H1 (cell line): Measurements from ENCODE around the gene GALNTL6. TPM values are rescaled to one million over a fixed set of nuclear protein-coding genes. Genes with fewer than 3 reads are reported as not detected.

Source experiments
- CTCF ChIA-PET: fragments of 300-600 bp; sonication (Branson Sonifier 250); formaldehyde crosslinking; loops from one replicate; lab custom pipeline; 2021; ENCODE audit not compliant: partially characterized antibody; lab: Charles Lee
- POLR2A ChIA-PET: fragments of 300-600 bp; sonication (Branson Sonifier 250); formaldehyde crosslinking; loops from one replicate; lab custom pipeline; 2021; ENCODE audit warnings: inconsistent platforms; ENCODE audit not compliant: partially characterized antibody; lab: Charles Lee
- DNase-seq, 2 experiments: peaks; one replicate each; pipeline versions ENCODE4 v3.0.0 to v3.0.0-alpha.2; 2010 to 2022; ENCODE audit warnings: low spot score in 2 of 2, low read depth in 1 of 2, mixed read lengths in 1 of 2
- FAIRE-seq: peaks from 2 replicates; lab custom pipeline; 2011; peaks lifted over from hg19 to GRCh38; lab: Jason Lieb, UNC
- H2AFZ ChIP-seq: 2 replicates; pipeline ENCODE4 v1.8.1; 2012; ENCODE audit warnings: low read length, inconsistent platforms
- H2AK5ac ChIP-seq: 2 replicates; pipeline ENCODE4 v1.6.1; 2013; ENCODE audit warnings: low read depth, low read length
- H2BK120ac ChIP-seq: replicated peaks from 2 replicates; pipeline ENCODE3; 2013; ENCODE audit warnings: low read depth, low read length, inconsistent platforms
- H2BK12ac ChIP-seq: 2 replicates; pipeline ENCODE4 v1.6.1; 2013; ENCODE audit warnings: low read depth, low read length
- H2BK15ac ChIP-seq: 2 replicates; pipeline ENCODE4 v1.6.1; 2013; ENCODE audit warnings: low read length
- H2BK20ac ChIP-seq: 2 replicates; pipeline ENCODE4 v1.6.1; 2013; ENCODE audit warnings: low read length
- H2BK5ac ChIP-seq: 2 replicates; pipeline ENCODE4 v1.6.1; 2013; ENCODE audit warnings: low read depth, low read length
- H3K14ac ChIP-seq: 2 replicates; pipeline ENCODE4 v1.6.1; 2013; ENCODE audit warnings: inconsistent platforms; ENCODE audit not compliant: insufficient read length
- H3K18ac ChIP-seq: 2 replicates; pipeline ENCODE4 v1.6.1; 2013; ENCODE audit warnings: low read length; ENCODE audit errors: extremely low read depth
- H3K23ac ChIP-seq: 2 replicates; pipeline ENCODE4 v1.6.1; 2013; ENCODE audit warnings: inconsistent platforms; ENCODE audit not compliant: insufficient read length
- H3K23me2 ChIP-seq: 2 replicates; pipeline ENCODE4 v1.6.1; 2013; ENCODE audit warnings: low read depth, low read length
- H3K27ac ChIP-seq: 2 replicates; pipeline ENCODE4 v1.6.1; 2011; ENCODE audit warnings: low read depth, low read length, inconsistent platforms
- H3K27me3 ChIP-seq, 4 experiments: replicated peaks in 1 of 4; 1 replicate in 1 of 4; 2 replicates in 3 of 4; pipeline versions ENCODE4 v1.6.1 to v1.8.1; 2011 to 2013; ENCODE audit warnings: low read length in 3 of 4, mild to moderate bottlenecking in 3 of 4, inconsistent platforms in 2 of 4, mixed read lengths in 2 of 4, moderate library complexity in 1 of 4; ENCODE audit not compliant: control insufficient read depth in 3 of 4, insufficient read depth in 3 of 4; ENCODE audit errors: extremely low read depth in 1 of 4
- H3K36me3 ChIP-seq, 4 experiments: 2 replicates each; pipeline versions ENCODE4 v1.6.1 to v1.8.1; 2011 to 2013; ENCODE audit warnings: mild to moderate bottlenecking in 4 of 4, low read length in 3 of 4, moderate library complexity in 2 of 4, control low read depth in 1 of 4, inconsistent platforms in 1 of 4; ENCODE audit not compliant: insufficient read depth in 4 of 4, control insufficient read depth in 2 of 4
- H3K4ac ChIP-seq: replicated peaks from 2 replicates; pipeline ENCODE3; 2013; ENCODE audit warnings: low read length, low read depth, mixed read lengths, inconsistent platforms; ENCODE audit not compliant: insufficient read length
- H3K4me1 ChIP-seq, 4 experiments: replicated peaks in 1 of 4; 1 replicate in 1 of 4; 2 replicates in 3 of 4; pipeline versions ENCODE4 v1.6.1 to v1.8.1; 2011 to 2013; ENCODE audit warnings: low read length in 3 of 4, inconsistent platforms in 2 of 4, mixed read lengths in 1 of 4; ENCODE audit not compliant: insufficient read depth in 4 of 4, control insufficient read depth in 3 of 4
- H3K4me2 ChIP-seq, 2 experiments: 2 replicates each; pipeline versions ENCODE4 v1.6.1 to v1.8.1; 2011 to 2013; ENCODE audit warnings: low read depth in 2 of 2, low read length in 2 of 2, control low read depth in 1 of 2, inconsistent platforms in 1 of 2, mild to moderate bottlenecking in 1 of 2; ENCODE audit not compliant: insufficient read depth in 1 of 2
- H3K4me3 ChIP-seq, 4 experiments: fragments of 200-600, 300-600 bp in 1 of 4; sonication (generic), shearing (Covaris generic), sonication (Bioruptor Twin) in 1 of 4; 2 replicates each; pipeline versions ENCODE4 v1.5.1 to v1.8.1; 2011 to 2016; ENCODE audit warnings: low read length in 4 of 4, low read depth in 3 of 4, control low read depth in 2 of 4, inconsistent platforms in 2 of 4, mild to moderate bottlenecking in 2 of 4, mixed read lengths in 1 of 4, moderate library complexity in 1 of 4; ENCODE audit not compliant: insufficient read depth in 2 of 4; ENCODE audit errors: extremely low read depth in 1 of 4
- H3K56ac ChIP-seq: replicated peaks from 2 replicates; pipeline ENCODE3; 2013; ENCODE audit warnings: low read depth, mild to moderate bottlenecking, mixed read lengths, low read length, inconsistent platforms; ENCODE audit not compliant: insufficient read length
- H3K79me1 ChIP-seq: 2 replicates; pipeline ENCODE4 v1.6.1; 2013; ENCODE audit warnings: low read depth, low read length, control low read depth
- H3K79me2 ChIP-seq, 2 experiments: 2 replicates each; pipeline versions ENCODE4 v1.6.1 to v1.8.1; 2012 to 2013; ENCODE audit warnings: low read length in 2 of 2, mild to moderate bottlenecking in 2 of 2, inconsistent platforms in 1 of 2; ENCODE audit not compliant: insufficient read depth in 2 of 2, control insufficient read depth in 1 of 2
- H3K9ac ChIP-seq, 4 experiments: replicated peaks in 1 of 4; 1 replicate in 1 of 4; 2 replicates in 3 of 4; pipeline versions ENCODE4 v1.6.1 to v1.8.1; 2011 to 2013; ENCODE audit warnings: low read depth in 3 of 4, low read length in 3 of 4, control low read depth in 2 of 4, mild to moderate bottlenecking in 2 of 4, moderate library complexity in 2 of 4, inconsistent platforms in 1 of 4; ENCODE audit errors: extremely low read depth in 1 of 4
- H3K9me3 ChIP-seq, 2 experiments: 2 replicates each; pipeline versions ENCODE4 v1.6.1 to v1.8.1; 2012 to 2013; ENCODE audit warnings: mild to moderate bottlenecking in 2 of 2, moderate library complexity in 2 of 2, control low read depth in 1 of 2, inconsistent platforms in 1 of 2, low read depth in 1 of 2, low read length in 1 of 2, mixed read lengths in 1 of 2; ENCODE audit not compliant: insufficient read depth in 2 of 2
- H4K20me1 ChIP-seq, 2 experiments: replicated peaks in 1 of 2; 2 replicates each; pipeline versions ENCODE3 to v1.8.1; 2011 to 2013; ENCODE audit warnings: inconsistent platforms in 2 of 2, low read length in 2 of 2, mild to moderate bottlenecking in 1 of 2; ENCODE audit not compliant: insufficient read depth in 2 of 2, control insufficient read depth in 1 of 2
- H4K5ac ChIP-seq: 2 replicates; pipeline ENCODE4 v1.6.1; 2013; ENCODE audit warnings: low read length, low read depth, mixed read lengths, inconsistent platforms; ENCODE audit not compliant: insufficient read length
- H4K8ac ChIP-seq: 2 replicates; pipeline ENCODE4 v1.8.0; 2013; ENCODE audit warnings: mild to moderate bottlenecking, moderate library complexity, low read length, inconsistent platforms; ENCODE audit not compliant: insufficient read depth; ENCODE audit errors: extremely low read depth
- H4K91ac ChIP-seq: replicated peaks from 2 replicates; pipeline ENCODE3; 2013; ENCODE audit warnings: low read length, mixed read lengths, inconsistent platforms; ENCODE audit not compliant: insufficient read length
- SIRT6 ChIP-seq: IDR thresholded peaks from one replicate; pipeline ENCODE4 v1.7.1; 2012; ENCODE audit warnings: low read length, inconsistent platforms
- WGBS, 2 experiments: shearing (Covaris generic) in 1 of 2; methylation state at CpG; one replicate each; pipeline versions ENCODE4 v1.1.6 to v1.1.7; 2013 to 2015; ENCODE audit warnings: low lambda C conversion rate in 2 of 2, mixed read lengths in 2 of 2, inconsistent platforms in 1 of 2, low coverage in 1 of 2, missing lambda C conversion rate in 1 of 2; ENCODE audit not compliant: insufficient replicate concordance in 2 of 2, insufficient coverage in 1 of 2, insufficient read length in 1 of 2; ENCODE audit errors: extremely low coverage in 1 of 2, missing lambda C conversion rate in 1 of 2; 5-methylcytosine and 5-hydroxymethylcytosine counted together
- polyA plus RNA-seq, 7 experiments: library from polyadenylated mRNA; depleted of rRNA in 3 of 7; stranded (reverse) in 5 of 7; unstranded in 2 of 7; fragments of >200 nt in 5 of 7; fragments of 200-250 nt in 2 of 7; gene quantifications; 1 replicate in 5 of 7; 2 replicates in 1 of 7; 4 replicates in 1 of 7; pipeline versions ENCODE4 v1.2.1 to v1.2.3, GENCODE V29; 2011 to 2013; ENCODE audit warnings: missing spikeins in 2 of 7, mixed read lengths in 2 of 7
- total RNA-seq: library from RNA; stranded (reverse); fragmentation: NEBNext Ultra II Directional; extraction: Animal tissue kit (Norgen Biotek cat#: 25700); gene quantifications from 2 replicates; pipeline ENCODE4 v1.2.1, GENCODE V29; 2021

Gene GALNTL6
- total and polyA plus RNA-seq, 2 of the 8 experiments (the other 6 are each of a cell fraction or from before 2014, with no cell fraction given): 0.03 to 0.32 TPM

DNA sequence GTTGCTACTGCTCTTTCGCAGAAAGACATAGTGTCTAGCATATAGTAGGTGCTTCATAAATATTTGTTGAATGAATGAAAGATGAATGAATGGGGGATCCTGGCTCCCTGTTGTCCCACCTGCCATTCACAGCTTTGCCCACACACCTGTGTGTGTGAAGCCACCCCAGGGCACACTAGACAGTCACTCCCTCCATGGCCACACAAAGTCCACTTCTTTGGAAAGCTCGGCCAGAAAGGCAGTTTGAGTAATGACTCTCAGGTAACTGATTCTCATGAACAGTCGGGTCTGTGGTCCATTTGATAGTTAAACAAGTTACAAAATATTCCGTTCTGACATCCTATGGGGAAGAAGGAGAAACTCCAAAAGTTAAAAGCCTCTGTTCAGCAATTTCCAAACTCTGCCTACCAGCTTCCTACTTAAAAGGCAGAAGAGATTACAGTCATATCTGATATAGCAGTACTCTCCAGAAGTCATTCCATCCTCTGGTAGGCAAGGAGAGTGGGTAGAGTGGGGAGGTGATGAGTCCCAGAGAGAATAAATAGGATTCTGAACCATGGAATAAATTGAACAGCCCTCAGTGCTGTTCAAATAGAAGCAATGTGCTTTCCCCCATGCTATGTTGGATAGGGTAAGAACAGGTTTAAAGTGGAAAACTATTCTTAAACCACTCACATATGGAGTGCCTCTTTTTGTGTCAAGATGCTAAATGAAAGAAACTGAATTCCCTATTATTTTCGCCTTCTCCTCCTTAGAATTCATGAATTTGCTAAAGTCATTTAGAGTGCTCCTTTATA lies 1150.5 kb downstream of the GALNTL6 start:
- DNase-seq (no peak), FAIRE-seq (no peak)
- Histone ChIP-seq H3K9ac (no peak overlapping the region), H2BK5ac (no peak overlapping the region), H3K4me2 (no peak overlapping the region), H3K9me3 (no peaks in the 10 kb centered on the region), H3K18ac (no peak overlapping the region), H3K56ac (no peak overlapping the region), H3K36me3 (no peaks in the 10 kb centered on the region), H4K91ac (no peak overlapping the region), H2AK5ac (no peak overlapping the region), H3K4me3 (no peak overlapping the region), H4K20me1 (no peaks in the 10 kb centered on the region), H3K14ac (no peak overlapping the region), H4K8ac (no peak overlapping the region), H3K27me3 (no peaks in the 10 kb centered on the region), H4K5ac (no peak overlapping the region), H3K27ac (no peak overlapping the region), H2AFZ (no peak overlapping the region), H3K79me1 (no peaks in the 10 kb centered on the region), H3K79me2 (no peaks in the 10 kb centered on the region), H2BK15ac (no peak overlapping the region), H2BK120ac (no peak overlapping the region), H2BK12ac (no peak overlapping the region), H3K4me1 (no peaks in the 10 kb centered on the region), H3K23me2 (peaks cover 2% of the 10 kb centered on the region; the same call in 1 of the 2 replicates), H3K4ac (no peak overlapping the region), H3K23ac (no peak overlapping the region), H2BK20ac (no peak overlapping the region)
- CTCF ChIA-PET: interaction anchor here (2.1 kb wide), 1 partner anchor 50 kb away, joined by 6 read pairs; no protein-coding TSS in a partner anchor
- no peak for TF ChIP-seq SIRT6
- POLR2A ChIA-PET: no interaction called here
- WGBS, 2 experiments: 89% methylated on average over 5 of the region's 5 CpGs; no CpG with 5 or more reads in 1 of the 2 experiments
